GM19468 (cell line): Measurements from ENCODE around the gene PGM5.

Experiments used
- ATAC-seq: cut with Tn5 transposase; IDR thresholded peaks from one replicate; pipeline ENCODE4 v1.9.1; 2021; ENCODE audit warnings: mild to moderate bottlenecking, moderate library complexity, moderate number of reproducible peaks; ENCODE audit not compliant: unreplicated experiment; ENCODE audit errors: extremely low read depth

PGM5 gene

GRCh38 chr9:68562461-68562860 lies 206.1 kb downstream of the PGM5 start:
- no peak for ATAC-seq

GRCh38 chr9:68567565-68567964 lies 211.2 kb downstream of the PGM5 start:
- ATAC-seq, result no peak

GRCh38 chr9:68574150-68574549 lies 217.7 kb downstream of the PGM5 start:
- ATAC-seq, result no peak

DNA sequence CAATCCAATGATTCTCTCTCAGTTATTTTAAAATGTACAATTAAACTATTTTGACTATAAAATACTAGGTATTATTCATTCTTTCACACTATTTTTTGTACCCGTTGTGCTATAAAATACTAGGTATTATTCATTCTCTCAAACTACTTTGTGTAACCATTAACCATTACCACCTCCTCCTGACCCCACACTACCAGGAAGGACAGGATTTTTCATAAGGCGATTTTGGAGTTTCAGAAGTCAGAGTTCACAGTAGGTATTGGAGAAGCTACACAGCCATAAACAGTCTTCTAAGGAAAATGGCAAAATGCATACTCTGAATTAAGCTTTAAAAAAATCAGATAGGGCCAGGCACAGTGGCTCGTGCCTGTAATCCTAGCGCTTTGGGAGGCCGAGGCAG lies 219.4 kb downstream of the PGM5 start:
- no peak for ATAC-seq

DNA sequence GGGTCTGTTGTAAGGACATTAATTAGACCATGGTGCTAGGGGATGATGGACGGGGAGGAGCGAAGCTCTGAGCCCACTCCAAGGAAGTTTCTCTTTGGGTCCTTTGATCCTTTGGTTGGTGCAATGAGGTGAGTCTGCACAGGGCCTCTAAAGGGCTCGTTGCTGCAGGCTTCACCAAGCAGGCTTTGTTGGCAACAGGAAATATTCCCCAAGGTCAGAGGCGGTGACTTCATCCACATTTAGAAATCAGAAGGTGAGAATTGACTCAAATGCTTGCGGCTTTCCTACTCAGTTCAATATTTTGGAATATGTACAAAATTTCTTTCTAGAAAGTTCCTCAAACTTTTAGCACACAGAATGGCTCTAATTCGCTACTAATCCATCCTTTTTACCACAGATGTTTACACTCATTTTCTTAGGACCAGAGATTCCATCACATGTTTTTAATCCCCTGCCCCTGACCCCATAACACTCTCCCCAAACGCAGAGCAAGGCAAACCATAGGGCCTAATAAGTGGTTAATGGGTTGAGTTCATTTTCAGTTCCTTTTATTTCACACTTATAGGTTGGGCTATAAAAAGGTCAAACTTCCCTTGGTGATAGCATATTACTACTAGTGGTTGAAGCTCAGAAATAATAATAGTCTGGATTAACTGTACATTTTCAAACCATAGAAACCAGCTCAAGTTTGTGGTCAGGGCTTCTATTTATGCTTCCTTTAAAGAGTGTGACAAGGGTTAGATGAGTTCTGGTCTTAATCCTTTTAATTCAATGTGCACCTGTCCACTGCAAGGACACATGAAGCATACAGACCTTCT lies 221.6 kb downstream of the PGM5 start:
- peak; percentile 92 for ATAC-seq
